ENCODE measurements around the gene CDK14.
"Not testable (repeated sequence)": the region's sequence is repeated elsewhere in the genome, so short reads cannot be mapped to it uniquely, and the experiment has no call there.

CDK14 gene

DNA sequence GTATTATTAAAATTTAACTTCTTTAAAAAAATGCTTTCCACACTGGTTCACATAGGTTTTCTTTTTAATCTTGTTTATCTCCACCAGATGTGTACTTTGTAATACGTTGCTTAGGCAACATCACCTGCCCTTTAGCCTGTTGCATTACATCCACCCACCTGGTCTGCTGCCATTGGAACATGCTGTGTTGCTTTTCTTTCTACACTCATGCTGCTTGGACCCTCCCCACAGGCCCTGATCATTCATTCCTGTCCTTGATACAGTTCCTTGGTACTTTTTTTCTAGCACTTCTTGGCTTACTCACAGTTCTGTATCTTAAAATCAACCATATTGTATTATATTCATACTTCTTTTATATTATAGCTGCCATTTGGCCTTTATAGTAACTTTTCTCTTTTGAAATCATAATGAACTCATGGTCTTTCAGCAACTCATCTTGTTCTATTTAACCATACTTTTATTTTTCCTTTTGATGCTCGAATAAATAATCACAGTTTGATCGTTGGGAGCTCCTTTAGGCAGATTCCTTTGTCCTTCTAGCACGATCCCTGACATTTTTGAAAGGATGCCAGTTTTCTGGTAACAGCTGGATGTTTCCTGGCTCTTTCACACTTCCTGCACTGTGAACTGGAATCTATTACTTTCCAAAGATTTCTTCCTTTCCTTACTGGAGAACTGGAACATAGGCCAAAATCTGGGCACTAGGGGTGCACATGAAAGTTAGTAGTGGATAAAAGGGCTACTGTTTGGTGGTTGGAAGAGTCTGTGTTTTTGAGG, 125.1 kb downstream of the CDK14 start:
- no peak for DNase-seq (ENCODE audit: low read depth)

DNA sequence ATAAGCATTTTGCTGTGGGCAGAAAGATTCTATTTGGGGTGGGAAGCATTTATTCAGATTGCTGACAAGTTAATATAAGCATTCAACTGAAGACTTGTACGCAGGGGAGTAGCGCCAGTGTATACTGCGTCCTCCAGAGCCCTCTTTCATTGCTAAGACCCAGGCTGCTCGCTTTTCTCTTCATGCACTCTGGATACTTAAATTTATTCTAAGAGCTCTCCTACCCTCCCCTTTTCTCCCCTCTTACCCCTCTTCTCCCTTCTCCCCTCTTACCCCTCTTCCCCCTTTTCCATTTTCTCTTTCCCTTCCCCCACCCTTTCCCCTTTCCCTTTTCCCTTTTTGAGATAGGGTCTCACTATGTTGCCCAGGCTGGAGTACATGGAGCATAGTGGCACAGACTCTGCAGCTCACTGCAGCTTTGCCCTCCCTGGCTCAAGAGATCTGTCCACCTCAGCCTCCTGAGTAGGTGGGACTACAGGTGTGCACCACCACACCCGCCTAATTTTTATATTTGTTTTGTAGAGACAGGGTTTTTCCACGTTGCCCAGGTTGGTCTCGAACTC, 125.8 kb downstream of the CDK14 start:
- DNase-seq (ENCODE audit: low read depth), result no peak

DNA sequence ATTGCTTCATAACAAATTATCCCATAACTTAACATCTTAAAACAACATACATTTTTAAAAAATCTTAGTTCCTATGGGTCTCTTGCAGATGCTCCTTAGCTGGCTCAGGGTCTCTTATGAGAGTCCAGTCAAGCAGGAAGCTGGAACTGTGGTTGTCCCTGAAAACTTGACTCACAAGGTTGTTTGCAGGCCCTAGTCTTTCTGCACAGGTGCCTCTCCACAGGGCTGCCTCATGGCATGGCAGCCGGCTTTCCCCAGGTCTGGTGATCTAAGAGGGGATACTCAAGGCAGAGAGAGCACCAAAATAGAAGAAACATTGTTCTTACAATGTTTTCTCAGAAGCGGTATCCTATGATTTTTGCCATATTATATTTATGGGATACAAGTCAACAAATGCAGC, 127.1 kb downstream of the CDK14 start:
- DNase-seq (ENCODE audit: low read depth), result no peak

DNA sequence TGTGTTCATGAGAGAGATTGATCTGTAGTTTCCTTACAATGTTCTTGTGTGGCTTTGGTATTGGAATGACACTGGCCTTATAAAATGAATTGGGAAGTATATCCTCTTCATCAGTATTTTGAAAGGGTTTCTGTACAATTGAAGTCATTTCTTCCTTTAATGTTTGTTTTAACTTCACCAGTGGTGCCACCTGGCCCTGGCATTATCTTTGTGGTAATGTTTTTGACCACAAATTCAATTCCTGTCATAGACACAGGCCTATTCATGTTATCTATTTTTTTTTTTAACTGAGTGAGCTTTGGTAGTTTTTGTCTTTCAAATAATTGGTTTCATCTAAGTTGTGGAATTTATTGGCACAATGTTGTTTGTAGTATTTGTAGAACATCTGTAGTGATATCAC, 127.7 kb downstream of the CDK14 start:
- DNase-seq (ENCODE audit: low read depth), result no peak

DNA sequence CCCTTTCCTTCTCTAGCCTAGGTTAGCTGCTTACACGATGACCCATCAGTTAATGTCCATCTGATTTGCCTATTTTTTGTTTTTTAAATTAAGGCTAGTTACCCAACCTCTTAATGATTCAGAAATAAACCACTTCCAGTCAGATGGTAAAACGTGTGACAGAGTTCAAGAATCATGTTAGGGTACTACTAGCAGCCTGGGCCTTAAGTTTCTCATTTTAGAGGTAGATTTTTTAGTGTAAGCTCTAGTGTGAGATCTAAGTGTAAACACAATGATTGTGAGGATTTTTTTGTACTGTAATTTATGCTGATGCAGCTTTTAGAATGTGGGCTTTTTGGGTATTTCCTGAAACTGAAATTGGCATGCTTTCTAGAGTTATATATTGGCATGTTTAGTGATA, 130.0 kb downstream of the CDK14 start:
- no peak for DNase-seq (ENCODE audit: low read depth)

DNA sequence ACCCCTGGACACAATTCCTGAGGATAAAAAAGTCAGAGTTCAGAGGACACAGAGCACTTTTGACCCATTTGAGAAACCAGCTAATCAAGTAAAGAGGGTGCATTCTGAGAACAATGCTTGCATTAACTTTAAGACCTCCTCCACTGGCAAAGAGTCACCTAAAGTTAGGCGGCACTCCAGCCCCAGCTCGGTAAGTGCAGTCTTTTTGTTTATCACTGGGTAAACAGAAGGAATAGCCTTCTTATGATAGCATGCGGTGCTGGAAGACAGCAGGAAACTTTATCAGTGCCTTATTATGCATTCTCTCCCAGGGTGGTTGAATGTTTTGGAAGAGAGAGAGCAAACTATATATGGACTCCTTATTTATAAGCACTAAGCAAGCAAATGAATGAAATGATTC, 130.5 kb downstream of the CDK14 start:
- DNase-seq (ENCODE audit: low read depth), result no peak

DNA sequence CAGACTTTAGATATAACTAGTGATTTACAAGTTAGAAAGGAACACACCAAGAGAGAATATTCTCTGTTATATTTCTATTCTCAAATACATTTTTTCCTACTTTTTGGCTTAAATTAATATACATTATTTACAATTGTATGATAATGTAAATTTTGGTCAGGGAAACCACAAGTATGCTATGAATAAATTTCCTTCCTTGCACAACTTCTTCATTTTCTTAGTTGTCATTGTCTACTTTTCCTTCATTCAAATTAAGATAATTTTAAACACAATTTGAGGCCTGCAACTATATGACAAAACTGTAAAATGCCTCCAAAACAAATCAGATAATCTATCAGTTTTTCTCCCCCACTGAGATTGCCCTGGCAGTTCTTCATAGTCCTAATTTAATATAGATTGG, 131.3 kb downstream of the CDK14 start:
- no peak for DNase-seq (ENCODE audit: low read depth)

DNA sequence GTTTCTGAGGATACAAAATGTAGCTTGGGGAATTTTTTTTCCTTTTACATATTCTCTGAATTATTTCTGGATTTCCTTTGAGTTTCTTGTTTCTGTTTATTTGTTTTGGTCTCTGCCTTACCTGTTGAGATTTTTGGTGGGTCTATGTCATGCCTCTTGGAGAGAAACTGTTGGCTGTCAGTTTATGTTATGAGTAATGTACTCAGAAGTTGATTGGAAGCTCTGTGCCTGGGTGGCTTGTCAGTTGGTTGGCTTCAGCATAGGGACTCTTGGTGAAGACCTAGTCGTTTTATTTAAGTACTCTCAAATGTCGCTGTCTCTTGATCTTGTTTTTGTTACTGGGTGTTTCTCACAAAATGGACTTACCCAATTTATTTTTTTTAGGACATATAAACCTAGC, 132.4 kb downstream of the CDK14 start:
- no peak for DNase-seq (ENCODE audit: low read depth)

DNA sequence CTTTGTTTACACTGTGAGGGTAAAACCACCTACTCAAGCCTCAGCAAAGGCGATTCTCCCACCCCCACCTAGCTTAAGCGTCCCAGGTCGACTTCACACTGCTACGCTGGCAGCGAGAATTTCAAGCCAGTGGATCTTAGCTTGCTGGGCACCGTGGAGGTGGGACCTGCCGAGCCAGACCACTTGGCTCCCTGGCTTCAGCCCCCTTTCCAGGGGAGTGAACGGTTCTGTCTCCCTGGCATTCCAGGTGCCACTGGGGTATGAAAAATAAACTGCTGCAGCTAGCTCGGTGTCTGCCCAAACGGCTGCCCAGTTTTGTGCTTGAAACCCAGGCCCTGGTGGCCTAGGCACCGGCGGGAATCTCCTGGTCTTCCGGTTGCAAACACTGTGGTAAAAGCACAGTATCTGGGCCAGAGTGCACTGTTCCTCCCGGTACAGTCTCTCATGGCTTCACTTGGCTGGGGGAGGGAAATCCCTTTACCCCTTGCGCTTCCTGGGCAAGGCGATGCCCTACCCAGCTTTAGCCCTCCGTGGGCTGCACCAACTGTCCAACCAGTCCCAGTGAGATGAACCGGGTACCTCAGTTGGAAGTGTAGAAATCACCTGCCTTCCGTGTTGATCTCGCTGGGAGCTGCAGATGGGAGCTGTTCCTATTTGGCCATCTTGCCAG, 139.6 kb downstream of the CDK14 start:
- not testable (repeated sequence) for DNase-seq (ENCODE audit: low read depth)

DNA sequence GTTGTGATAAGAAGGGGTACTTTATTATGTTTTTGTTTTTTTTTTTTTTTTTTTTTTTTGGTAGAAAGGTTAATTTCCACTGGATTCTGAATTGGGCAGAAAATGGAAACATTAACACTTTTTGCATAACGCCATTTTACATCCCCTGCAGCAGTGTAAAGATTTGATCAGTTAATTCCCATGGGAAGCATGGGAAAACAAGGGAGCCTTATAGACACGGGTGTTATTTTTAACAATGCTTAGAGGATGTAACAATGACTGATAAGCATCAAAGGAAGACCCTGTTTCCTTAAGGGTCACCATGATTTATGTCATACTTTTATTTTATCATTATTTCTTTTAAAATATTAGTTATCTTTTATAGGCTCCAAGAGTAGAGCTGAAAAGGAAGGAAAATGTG, 140.2 kb downstream of the CDK14 start:
- no peak for DNase-seq (ENCODE audit: low read depth)

DNA sequence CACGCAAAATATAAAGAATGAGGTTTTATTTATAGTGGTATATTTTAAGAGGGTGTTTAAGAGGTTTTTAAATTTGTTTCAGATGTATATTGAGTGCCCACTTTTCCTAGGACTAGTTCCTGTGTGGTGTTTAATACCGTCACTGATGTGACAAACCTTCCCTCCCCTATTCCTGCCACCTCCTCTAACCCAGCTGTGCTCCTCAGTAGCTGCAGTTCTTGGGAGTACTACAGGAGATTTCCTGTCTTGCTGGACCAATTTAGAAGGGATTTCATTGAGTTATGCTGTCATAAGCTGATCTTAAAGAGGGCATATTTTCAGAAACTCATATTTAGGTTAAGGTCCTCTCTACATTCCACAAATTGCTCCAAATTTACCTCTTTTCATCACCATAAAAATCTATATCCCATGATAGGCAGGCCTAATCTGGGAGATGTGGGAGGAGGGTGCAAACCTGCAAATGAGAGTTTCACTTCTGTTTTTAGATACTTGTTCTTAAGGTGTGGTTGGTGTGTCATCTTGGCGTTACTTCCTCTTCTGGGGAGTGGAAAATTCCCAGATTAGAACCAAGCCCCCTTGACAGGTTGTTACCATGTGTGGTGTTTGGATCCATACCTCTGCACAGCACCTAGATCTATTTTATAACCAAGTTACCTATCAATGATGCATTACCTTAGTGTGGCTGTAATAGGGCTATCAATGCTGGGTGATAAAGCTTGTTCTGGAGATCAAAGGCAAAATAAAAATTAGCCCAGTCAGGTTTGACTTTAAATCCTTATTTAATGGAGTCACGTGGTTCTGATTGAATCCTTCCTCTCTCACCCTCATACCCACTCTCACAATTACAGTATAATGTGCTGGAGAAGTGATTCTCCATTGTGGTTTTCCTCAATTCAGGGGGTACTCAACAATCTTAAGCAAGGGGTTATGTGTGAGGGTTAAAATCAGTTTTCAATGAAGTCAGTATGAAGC, 141.1 kb downstream of the CDK14 start:
- no peak for DNase-seq (ENCODE audit: low read depth)

DNA sequence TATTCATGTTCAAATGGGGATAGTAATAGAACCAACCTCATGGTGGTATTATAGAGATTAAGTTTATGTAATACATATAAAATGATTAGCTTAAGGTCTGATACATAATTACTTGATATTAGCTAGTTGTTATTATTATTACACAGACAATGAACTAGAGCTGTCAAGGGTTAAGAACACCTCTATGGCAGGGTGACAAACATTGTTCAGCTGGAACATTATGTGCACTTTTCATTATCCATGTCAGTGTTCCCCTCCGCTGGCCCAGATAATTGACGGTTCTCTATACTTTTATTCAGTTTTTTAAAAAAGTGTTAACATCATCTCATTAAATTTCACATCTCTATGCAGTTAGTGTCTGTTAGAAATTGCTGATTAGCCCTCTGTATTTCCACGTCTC, 142.1 kb downstream of the CDK14 start:
- no peak for DNase-seq (ENCODE audit: low read depth)

DNA sequence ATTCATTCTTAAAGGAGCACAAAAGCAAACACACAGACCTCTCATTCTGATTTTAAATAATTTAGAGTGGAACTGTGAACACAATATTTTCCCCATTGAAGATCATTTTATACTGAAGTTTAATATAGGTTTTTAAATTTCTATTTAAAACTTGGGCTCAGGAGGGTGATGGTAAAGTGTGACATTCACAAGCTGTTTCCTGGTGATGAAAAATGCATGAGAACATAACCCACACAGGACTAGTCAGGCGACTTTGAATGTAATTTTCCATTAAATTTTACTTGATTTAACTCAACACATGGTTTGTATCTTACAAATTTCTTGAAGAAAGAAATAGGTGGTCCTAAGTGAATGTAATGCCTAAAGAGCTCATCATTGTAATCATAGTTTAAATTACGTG, 143.6 kb downstream of the CDK14 start:
- DNase-seq (ENCODE audit: low read depth), result no peak

DNA sequence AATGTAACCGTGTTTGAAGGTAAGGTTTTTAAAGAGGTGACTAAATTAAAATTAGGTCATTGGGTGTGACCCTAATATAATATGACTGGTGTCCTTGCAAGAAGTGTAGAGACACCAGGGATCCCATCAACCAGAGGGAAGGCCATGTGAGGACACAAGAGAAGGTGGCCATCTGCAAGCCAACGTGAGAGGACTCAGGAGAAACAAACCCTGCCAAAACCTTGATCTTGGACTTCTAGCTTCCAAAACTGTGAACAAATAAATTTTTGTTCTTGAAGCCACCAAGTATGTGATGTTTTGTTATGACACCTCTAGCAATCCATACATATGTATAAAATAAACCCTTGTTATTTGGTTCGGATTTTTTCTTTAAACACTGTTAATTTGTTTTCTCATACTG, 144.3 kb downstream of the CDK14 start:
- DNase-seq (ENCODE audit: low read depth), result no peak

DNA sequence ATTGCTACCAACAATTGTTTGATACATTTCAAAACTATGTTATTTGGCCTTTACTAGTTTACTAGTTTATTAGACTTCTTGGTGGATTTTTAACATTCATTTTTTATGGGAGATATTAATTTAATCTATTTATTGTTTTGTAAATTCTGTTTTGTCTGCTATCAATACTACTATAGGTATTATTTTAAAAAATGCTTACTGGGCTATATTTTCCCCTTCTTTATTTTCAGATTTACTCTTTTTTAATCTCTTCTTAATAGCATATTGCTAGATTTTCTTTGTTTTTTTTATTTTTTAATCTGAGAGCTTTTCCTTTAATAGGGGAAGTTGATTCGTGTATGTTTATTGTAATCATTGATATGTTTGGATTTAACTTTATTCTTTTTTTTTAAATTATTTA, 147.5 kb downstream of the CDK14 start:
- DNase-seq (ENCODE audit: low read depth), result no peak

DNA sequence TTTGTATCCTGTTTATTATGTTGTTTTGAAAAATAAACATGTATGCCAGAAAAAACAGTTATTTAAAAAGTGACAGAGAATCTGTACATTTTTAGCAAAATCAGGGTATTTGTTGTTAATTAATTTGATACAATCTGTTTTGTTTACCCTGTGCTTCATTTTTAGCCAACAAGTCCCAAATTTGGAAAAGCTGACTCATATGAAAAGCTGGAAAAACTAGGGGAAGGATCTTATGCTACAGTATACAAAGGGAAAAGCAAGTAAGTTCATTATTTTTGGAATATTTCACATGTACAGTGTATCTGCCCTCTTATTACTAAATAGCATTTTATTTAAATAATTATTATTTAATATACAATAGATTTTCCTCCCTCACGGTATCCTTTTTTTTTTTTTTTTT, 151.4 kb downstream of the CDK14 start:
- DNase-seq (ENCODE audit: low read depth), result no peak

DNA sequence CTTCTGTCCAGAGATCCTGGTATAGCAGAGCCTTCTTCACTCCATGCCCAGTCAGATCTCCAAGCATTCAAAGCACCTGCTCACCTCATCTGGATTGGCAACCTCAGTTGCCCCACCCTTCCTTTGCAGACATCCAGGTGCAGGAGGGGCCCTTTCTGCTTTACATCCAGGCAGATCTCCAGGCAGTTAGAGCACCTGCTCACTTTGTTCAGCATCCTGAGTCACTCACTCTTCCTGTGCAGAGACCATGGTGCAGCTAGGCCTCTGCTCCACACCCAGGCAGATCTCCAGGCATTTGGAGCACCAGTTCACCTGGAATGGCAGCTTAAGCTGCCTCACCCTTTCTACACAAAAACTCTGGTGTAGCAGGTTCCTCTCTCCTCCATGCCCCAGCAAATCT, 153.1 kb downstream of the CDK14 start:
- no peak for DNase-seq (ENCODE audit: low read depth)

DNA sequence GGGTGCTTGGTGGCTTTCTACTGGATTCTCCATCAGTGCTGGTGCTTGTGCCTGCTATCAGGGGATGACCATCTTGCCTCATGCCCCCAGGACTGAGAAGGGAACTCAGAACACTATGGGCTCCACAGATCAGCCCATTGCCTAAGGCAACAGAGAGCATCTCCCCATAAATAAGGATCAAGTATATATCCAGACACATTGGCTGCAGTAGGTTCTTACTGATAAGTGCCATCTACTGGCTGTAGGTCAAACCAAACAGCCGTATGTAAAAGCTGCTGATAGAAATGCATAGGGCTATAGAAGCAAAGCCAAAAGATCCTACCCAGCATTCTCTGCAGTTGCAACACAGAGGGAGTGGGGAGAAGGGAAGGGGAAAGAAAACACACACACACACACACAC, 153.7 kb downstream of the CDK14 start:
- DNase-seq (ENCODE audit: low read depth), result no peak

DNA sequence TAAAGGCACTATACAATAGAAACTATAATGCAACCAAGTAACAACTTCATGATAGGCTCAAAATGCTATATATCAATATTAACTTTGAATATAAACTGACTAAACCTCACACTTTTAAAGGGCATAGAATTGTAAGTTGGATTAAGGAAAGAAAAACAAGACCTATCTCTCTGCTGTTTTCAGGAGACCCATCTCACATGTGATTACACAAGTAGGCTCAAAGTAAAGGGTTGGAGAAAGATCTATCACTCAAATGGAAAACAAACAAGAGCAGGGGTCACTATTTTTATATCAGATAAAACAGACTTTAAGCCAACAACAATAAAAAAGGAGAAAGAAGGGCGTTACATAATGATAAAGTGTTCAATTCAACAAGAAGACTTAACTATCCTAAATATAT, 155.5 kb downstream of the CDK14 start:
- DNase-seq (ENCODE audit: low read depth), result no peak

DNA sequence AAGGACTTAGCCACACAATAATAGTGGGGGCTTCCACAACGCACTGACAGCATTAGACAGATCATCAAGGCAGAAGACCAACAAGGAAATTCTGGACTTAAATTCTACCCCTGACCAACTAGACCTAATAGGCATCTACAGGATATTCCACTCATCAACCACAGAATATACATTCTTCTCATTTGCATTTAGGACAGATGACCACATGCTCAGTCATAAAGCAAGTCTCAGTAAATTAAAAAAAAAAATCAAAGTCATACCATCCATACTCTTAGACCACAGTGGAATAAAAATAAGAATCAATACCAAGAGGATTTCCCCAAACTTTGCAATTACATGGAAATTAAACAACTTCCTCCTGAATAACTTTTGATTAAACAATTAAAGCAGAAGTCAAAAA, 155.9 kb downstream of the CDK14 start:
- DNase-seq (ENCODE audit: low read depth), result no peak

DNA sequence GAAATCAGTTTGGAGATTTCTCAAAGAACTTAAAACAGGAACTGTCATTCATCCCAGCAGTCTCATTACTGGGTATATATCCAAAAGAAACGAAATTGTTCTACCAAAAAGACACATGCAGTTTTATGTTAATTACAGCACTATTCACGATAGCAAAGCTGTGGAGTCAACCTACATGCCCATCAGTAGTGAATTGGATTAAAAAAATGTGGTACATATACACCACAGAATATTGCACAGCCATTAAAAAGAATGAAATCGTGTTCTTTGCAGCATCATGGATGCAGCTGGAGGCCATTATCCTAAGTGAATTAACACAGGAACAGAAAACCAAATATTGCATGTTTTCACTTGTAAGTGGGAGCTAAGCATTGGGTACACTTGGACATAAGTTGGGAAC, 158.9 kb downstream of the CDK14 start:
- DNase-seq (ENCODE audit: low read depth), result no peak

DNA sequence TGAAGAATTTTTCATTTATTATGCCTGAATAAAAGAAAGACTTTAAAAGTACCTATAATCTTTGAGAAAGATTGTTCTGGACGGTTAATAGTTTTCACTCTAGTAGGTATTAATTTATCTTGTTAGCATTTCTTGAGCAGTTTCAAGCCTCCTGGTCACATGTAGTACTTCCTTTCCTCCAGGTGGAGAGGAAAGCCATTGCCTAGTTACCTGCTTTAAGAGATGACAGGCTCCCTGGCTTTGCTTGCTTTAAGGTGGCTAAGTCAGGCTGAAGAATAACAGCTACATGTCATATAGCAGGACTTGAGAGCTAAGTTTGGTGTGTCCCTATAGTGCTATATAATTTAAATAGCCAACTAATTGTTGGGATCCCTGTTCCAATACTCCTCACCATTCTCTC, 160.2 kb downstream of the CDK14 start:
- no peak for DNase-seq (ENCODE audit: low read depth)

DNA sequence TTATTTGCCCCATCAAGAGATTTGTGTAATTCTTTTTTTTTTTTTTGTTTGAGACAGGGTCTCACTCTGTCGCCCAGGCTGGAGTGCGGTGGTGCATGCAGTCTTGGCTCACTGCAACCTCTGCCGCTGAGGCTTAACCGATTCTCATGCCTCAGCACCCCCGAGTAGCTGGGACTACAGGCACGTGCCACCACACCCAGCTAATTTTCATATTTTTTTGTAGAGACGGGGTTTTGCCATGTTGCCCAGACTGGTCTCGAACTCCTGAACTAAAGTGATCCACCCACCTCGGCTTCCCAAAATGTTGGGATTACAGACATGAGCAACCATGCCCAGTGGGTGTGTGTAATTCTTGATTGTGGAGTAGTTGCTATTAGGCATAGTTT, 161.4 kb downstream of the CDK14 start:
- not testable (repeated sequence) for DNase-seq (ENCODE audit: low read depth)

Data from stimulated activated CD8-positive, alpha-beta memory T cell treated with anti-CD3 and anti-CD28 coated beads, Interleukin-12 subunit alpha, Interleukin-12 subunit beta, amount 100 ng/mL, for 4 hours (primary cell).